Immature natural killer cell (primary cell): ENCODE data around the gene KAT2B. TPM values are rescaled to one million over a fixed set of nuclear protein-coding genes. Genes with fewer than 3 reads are reported as not detected.
"Not testable (repeated sequence)": the region's sequence is repeated elsewhere in the genome, so short reads cannot be mapped to it uniquely, and the experiment has no call there.

ENCODE experiments used
- DNase-seq, 3 donors: peaks; one replicate each; pipeline ENCODE4 v3.0.0; 2022; ENCODE audit warnings: mixed read lengths in 1 of 3
- H3K27ac Mint-ChIP-seq, 6 donors: one replicate each; pipeline ENCODE4 v1.8.0; 2020; ENCODE audit warnings: mixed read lengths in 6 of 6, mild to moderate bottlenecking in 5 of 6, inconsistent platforms in 4 of 6, moderate library complexity in 3 of 6
- H3K27me3 Mint-ChIP-seq, 3 donors: one replicate each; pipeline ENCODE4 v1.8.0; 2020 to 2021; ENCODE audit warnings: low read depth in 3 of 3, mild to moderate bottlenecking in 3 of 3, mixed read lengths in 3 of 3, moderate library complexity in 3 of 3, inconsistent platforms in 1 of 3
- H3K36me3 Mint-ChIP-seq, 3 donors: one replicate each; pipeline ENCODE4 v1.8.0; 2020; ENCODE audit warnings: mixed read lengths in 3 of 3, inconsistent platforms in 2 of 3, mild to moderate bottlenecking in 2 of 3
- H3K4me1 Mint-ChIP-seq, 2 donors: one replicate each; pipeline ENCODE4 v1.8.0; 2020; ENCODE audit warnings: inconsistent platforms in 2 of 2, mild to moderate bottlenecking in 2 of 2, mixed read lengths in 2 of 2, moderate library complexity in 1 of 2
- H3K4me3 Mint-ChIP-seq, 5 donors: one replicate each; pipeline ENCODE4 v1.8.0; 2020; ENCODE audit warnings: mild to moderate bottlenecking in 5 of 5, mixed read lengths in 5 of 5, inconsistent platforms in 3 of 5, moderate library complexity in 3 of 5
- H3K9me3 Mint-ChIP-seq, 6 donors: one replicate each; pipeline ENCODE4 v1.8.0; 2020; ENCODE audit warnings: mild to moderate bottlenecking in 6 of 6, mixed read lengths in 6 of 6, inconsistent platforms in 4 of 6, moderate library complexity in 3 of 6
- polyA plus RNA-seq, 3 donors: library from polyadenylated mRNA; unstranded; fragments of 300-500 nt; fragmentation: Illumina TruSeq; gene quantifications; one replicate each; pipeline ENCODE4 v1.2.3, GENCODE V29; 2021

KAT2B gene
- 10 to 100 TPM in 1 of 3 donors, 1 to 10 TPM in 2; 2.5 to 12.0 (median 5.8) TPM for polyA plus RNA-seq

- H3K27me3 Mint-ChIP-seq, result peaks cover 8 to 17% (median 14%) of the 10 kb centered on the region in 3 donors
- peaks cover 47 to 62% of the 10 kb centered on the region in 2 donors for H3K4me1 Mint-ChIP-seq
- no peaks in the 10 kb centered on the region for H3K9me3 Mint-ChIP-seq
- H3K36me3 Mint-ChIP-seq, result no peaks in the 10 kb centered on the region
- DNase-seq, result peak; percentile 81 to 85 (median 83)
- peak within 1 kb of the TSS; percentile 91 to 97 (median 95) for H3K27ac Mint-ChIP-seq
- H3K4me3 Mint-ChIP-seq, result peak within 1 kb of the TSS; percentile 91 to 98 (median 97)
Measured at GRCh38 chr3:20039765-20040547, at the start of gene KAT2B. TSS of gene KAT2B (plus strand) at chr3:20040446. CDS start at chr3:20040478, 32 bp downstream.

- no peaks in the 10 kb centered on the region for H3K4me1 Mint-ChIP-seq
- H3K9me3 Mint-ChIP-seq, result peaks cover 0 to 2% (median 0%) of the 10 kb centered on the region in 6 donors
- peaks cover 0 to 4% (median 3%) of the 10 kb centered on the region in 3 donors for H3K36me3 Mint-ChIP-seq
- no peak overlapping the region for H3K4me3 Mint-ChIP-seq
- H3K27me3 Mint-ChIP-seq, result peaks cover 0 to 2% (median 0%) of the 10 kb centered on the region in 3 donors
- DNase-seq, result no peak
- no peak overlapping the region for H3K27ac Mint-ChIP-seq
Measured at GRCh38 chr3:19994796-19995195, 45.5 kb upstream of the KAT2B start.

GRCh38 chr3:19997502-19997901 is 42.7 kb upstream of the KAT2B start:
- no peak overlapping the region for H3K4me3 Mint-ChIP-seq
- DNase-seq, result no peak
- H3K27ac Mint-ChIP-seq, result no peak overlapping the region
- H3K27me3 Mint-ChIP-seq, result peaks cover 0 to 2% (median 0%) of the 10 kb centered on the region in 3 donors
- H3K4me1 Mint-ChIP-seq, result no peaks in the 10 kb centered on the region
- peaks cover 0 to 4% (median 3%) of the 10 kb centered on the region in 3 donors for H3K36me3 Mint-ChIP-seq
- H3K9me3 Mint-ChIP-seq, result no peaks in the 10 kb centered on the region

- Mint-ChIP-seq H3K9me3 (no peaks in the 10 kb centered on the region), H3K4me3 (no peak overlapping the region), H3K36me3 (peaks cover 0 to 4% (median 2%) of the 10 kb centered on the region in 3 donors), H3K27me3 (no peaks in the 10 kb centered on the region), H3K4me1 (no peaks in the 10 kb centered on the region), H3K27ac (no peak overlapping the region)
- no peak for DNase-seq
Measured at GRCh38 chr3:20001932-20002331, 38.3 kb upstream of the KAT2B start.

GRCh38 chr3:20007960-20008359 is 32.3 kb upstream of the KAT2B start:
- DNase-seq, result no peak
- H3K27me3 Mint-ChIP-seq, result no peaks in the 10 kb centered on the region
- no peak overlapping the region for H3K4me3 Mint-ChIP-seq
- no peak overlapping the region for H3K27ac Mint-ChIP-seq
- no peaks in the 10 kb centered on the region for H3K4me1 Mint-ChIP-seq
- H3K36me3 Mint-ChIP-seq, result peaks cover 0 to 4% (median 0%) of the 10 kb centered on the region in 3 donors
- H3K9me3 Mint-ChIP-seq, result no peaks in the 10 kb centered on the region

GRCh38 chr3:20008646-20009045 is 31.6 kb upstream of the KAT2B start:
- H3K9me3 Mint-ChIP-seq, result no peaks in the 10 kb centered on the region
- DNase-seq, result no peak
- no peaks in the 10 kb centered on the region for H3K27me3 Mint-ChIP-seq
- H3K27ac Mint-ChIP-seq, result no peak overlapping the region
- peaks cover 0 to 4% (median 0%) of the 10 kb centered on the region in 3 donors for H3K36me3 Mint-ChIP-seq
- H3K4me1 Mint-ChIP-seq, result no peaks in the 10 kb centered on the region
- no peak overlapping the region for H3K4me3 Mint-ChIP-seq

GRCh38 chr3:20012164-20012563 is 28.1 kb upstream of the KAT2B start, which contains the start of gene PP2D1:
TSS of gene PP2D1 (minus strand) at chr3:20012264. CDS start at chr3:20012072, 192 bp downstream.
- H3K27me3 Mint-ChIP-seq, result no peaks in the 10 kb centered on the region
- no peak for DNase-seq
- no peaks in the 10 kb centered on the region for H3K4me1 Mint-ChIP-seq
- H3K27ac Mint-ChIP-seq, result no peak within 1 kb of the TSS
- no peaks in the 10 kb centered on the region for H3K36me3 Mint-ChIP-seq
- no peaks in the 10 kb centered on the region for H3K9me3 Mint-ChIP-seq
- H3K4me3 Mint-ChIP-seq, result no peak within 1 kb of the TSS

- Mint-ChIP-seq H3K36me3 (no peaks in the 10 kb centered on the region), H3K27ac (peak overlapping the region in 1 of 6 donors; percentile 54), H3K4me3 (no peak overlapping the region), H3K27me3 (no peaks in the 10 kb centered on the region), H3K4me1 (no peaks in the 10 kb centered on the region), H3K9me3 (no peaks in the 10 kb centered on the region)
- DNase-seq, result no peak
Measured at GRCh38 chr3:20013396-20013795, 26.9 kb upstream of the KAT2B start.

GRCh38 chr3:20015525-20015924 is 24.7 kb upstream of the KAT2B start:
- no peaks in the 10 kb centered on the region for H3K36me3 Mint-ChIP-seq
- no peaks in the 10 kb centered on the region for H3K27me3 Mint-ChIP-seq
- H3K4me3 Mint-ChIP-seq, result no peak overlapping the region
- H3K4me1 Mint-ChIP-seq, result no peaks in the 10 kb centered on the region
- DNase-seq, result no peak
- H3K27ac Mint-ChIP-seq, result no peak overlapping the region
- H3K9me3 Mint-ChIP-seq, result no peaks in the 10 kb centered on the region

GRCh38 chr3:20016076-20016475 is 24.2 kb upstream of the KAT2B start:
- not testable (repeated sequence) for H3K9me3 Mint-ChIP-seq, H3K4me3 Mint-ChIP-seq, DNase-seq, H3K27me3 Mint-ChIP-seq, H3K27ac Mint-ChIP-seq, H3K4me1 Mint-ChIP-seq, H3K36me3 Mint-ChIP-seq

GRCh38 chr3:20022954-20023622 is 17.2 kb upstream of the KAT2B start:
- H3K4me1 Mint-ChIP-seq, result no peaks in the 10 kb centered on the region
- no peaks in the 10 kb centered on the region for H3K27me3 Mint-ChIP-seq
- H3K27ac Mint-ChIP-seq, result no peak overlapping the region
- no peak overlapping the region for H3K4me3 Mint-ChIP-seq
- DNase-seq, result no peak
- no peaks in the 10 kb centered on the region for H3K9me3 Mint-ChIP-seq
- no peaks in the 10 kb centered on the region for H3K36me3 Mint-ChIP-seq

GRCh38 chr3:20023623-20024405 is 16.4 kb upstream of the KAT2B start:
- Mint-ChIP-seq H3K4me1 (no peaks in the 10 kb centered on the region), H3K36me3 (no peaks in the 10 kb centered on the region), H3K9me3 (no peaks in the 10 kb centered on the region), H3K27ac (peak overlapping the region in 2 of 6 donors; percentile 19 to 46), H3K27me3 (no peaks in the 10 kb centered on the region), H3K4me3 (no peak overlapping the region)
- no peak for DNase-seq

- Mint-ChIP-seq H3K27me3 (peaks cover 0 to 2% (median 0%) of the 10 kb centered on the region in 3 donors), H3K9me3 (no peaks in the 10 kb centered on the region), H3K27ac (no peak overlapping the region), H3K4me3 (no peak overlapping the region), H3K36me3 (no peaks in the 10 kb centered on the region), H3K4me1 (no peaks in the 10 kb centered on the region)
- no peak for DNase-seq
Measured at GRCh38 chr3:20027136-20027535, 13.1 kb upstream of the KAT2B start.

GRCh38 chr3:20028905-20029331 is 11.3 kb upstream of the KAT2B start:
- Mint-ChIP-seq H3K9me3 (no peaks in the 10 kb centered on the region), H3K36me3 (no peaks in the 10 kb centered on the region), H3K27ac (no peak overlapping the region), H3K27me3 (peaks cover 0 to 3% (median 0%) of the 10 kb centered on the region in 3 donors), H3K4me1 (no peaks in the 10 kb centered on the region), H3K4me3 (no peak overlapping the region)
- DNase-seq, result no peak
